HepG2 (cell line): Measurements from ENCODE around the gene PYGO2. TPM values are rescaled to one million over a fixed set of nuclear protein-coding genes. Genes with fewer than 3 reads are reported as not detected.

Experiments
- ATAC-seq: fragments of 200-7000 bp; cut with Tn5 transposase; 3 replicates; pipeline ENCODE4 v1.9.1; 2020; ENCODE audit warnings: mild to moderate bottlenecking, moderate library complexity
- BruUV-seq: library from RNA; stranded (reverse); fragments of 400-500 nt; replicated peaks from 2 replicates; lab custom pipeline; 2021; lab: Mats Ljungman, UMichigan
- CTCF ChIA-PET: fragments of 300-600 bp; formaldehyde crosslinking; extraction: SDS; loops from one replicate; lab custom pipeline; 2021; ENCODE audit warnings: low total read pairs, inconsistent platforms, low intra/inter-chr PET ratio; lab: Yijun Ruan, JAX
- POLR2A ChIA-PET: fragments of 350-600 bp; sonication (Branson Sonifier 250); formaldehyde crosslinking; loops from one replicate; lab custom pipeline; 2020; ENCODE audit warnings: antibody characterized with exemption, inconsistent platforms; lab: Yijun Ruan, JAX
- DNase-seq: peaks from one replicate; pipeline ENCODE4 v3.0.0-alpha.2; 2015; ENCODE audit warnings: low spot score
- FAIRE-seq: peaks from 3 replicates; lab custom pipeline; 2011; peaks lifted over from hg19 to GRCh38; lab: Jason Lieb, UNC
- H2AFZ ChIP-seq: one replicate; pipeline ENCODE4 v1.6.1; 2011; ENCODE audit warnings: low read length, inconsistent platforms
- H3K27ac ChIP-seq: fragments of 300-600 bp; 3 replicates; pipeline ENCODE4 v1.8.0; 2011; ENCODE audit warnings: mixed run types, mild to moderate bottlenecking, mixed read lengths, low read length, inconsistent platforms; ENCODE audit not compliant: insufficient read depth; ENCODE audit errors: extremely low read length
- H3K27me3 ChIP-seq, 2 experiments: fragments of 200-600 bp in 1 of 2; 2 replicates in 1 of 2; 3 replicates in 1 of 2; pipeline versions ENCODE4 v1.6.0 to v1.8.0; 2011; ENCODE audit warnings: low read length in 2 of 2, mild to moderate bottlenecking in 2 of 2, moderate library complexity in 2 of 2, inconsistent platforms in 1 of 2; ENCODE audit not compliant: insufficient read depth in 2 of 2, control insufficient read depth in 1 of 2
- H3K36me3 ChIP-seq, 2 experiments: fragments of 200-600 bp in 1 of 2; replicated peaks in 1 of 2; 2 replicates in 1 of 2; 3 replicates in 1 of 2; pipeline versions ENCODE4 v1.5.1 to v1.8.0; 2011; ENCODE audit warnings: low read length in 2 of 2, inconsistent platforms in 1 of 2; ENCODE audit not compliant: insufficient read depth in 2 of 2, control insufficient read depth in 1 of 2
- H3K4me1 ChIP-seq: 2 replicates; pipeline ENCODE4 v1.5.1; 2012; ENCODE audit warnings: low read length, inconsistent platforms; ENCODE audit not compliant: insufficient read depth
- H3K4me2 ChIP-seq: 2 replicates; pipeline ENCODE4 v1.6.0; 2011; ENCODE audit warnings: low read depth, low read length, inconsistent platforms
- H3K4me3 ChIP-seq, 3 experiments: fragments of 200-600 bp in 1 of 3; sonication (generic), shearing (Covaris generic) in 1 of 3; replicated peaks in 1 of 3; 2 replicates each; pipeline ENCODE4 v1.5.1; 2011 to 2016; ENCODE audit warnings: low read length in 3 of 3, inconsistent platforms in 2 of 3, low read depth in 2 of 3, mild to moderate bottlenecking in 2 of 3, control low read depth in 1 of 3, mixed read lengths in 1 of 3; ENCODE audit not compliant: insufficient read depth in 1 of 3
- H3K79me2 ChIP-seq: one replicate; pipeline ENCODE4 v1.6.1; 2011; ENCODE audit warnings: low read length, inconsistent platforms; ENCODE audit not compliant: insufficient read depth
- H3K9ac ChIP-seq: 2 replicates; pipeline ENCODE4 v1.6.0; 2011; ENCODE audit warnings: mild to moderate bottlenecking, low read depth, low read length, inconsistent platforms; ENCODE audit not compliant: insufficient read depth
- H3K9me3 ChIP-seq: 2 replicates; pipeline ENCODE4 v1.5.1; 2012; ENCODE audit warnings: mild to moderate bottlenecking, low read length
- H4K20me1 ChIP-seq: 2 replicates; pipeline ENCODE4 v1.6.0; 2011; ENCODE audit warnings: inconsistent platforms, mild to moderate bottlenecking, low read length, moderate library complexity; ENCODE audit not compliant: insufficient read depth
- CBFB ChIP-seq: sonication (generic); formaldehyde crosslinking; IDR thresholded peaks from 2 replicates; pipeline ENCODE4 v1.4.0; 2020; ENCODE audit warnings: missing genetic modification reagents
- ELF3 ChIP-seq: IDR thresholded peaks from 2 replicates; pipeline ENCODE4 v1.6.1; 2016; ENCODE audit warnings: missing genetic modification reagents, missing compliant biosample characterization
- ERF ChIP-seq: IDR thresholded peaks from 2 replicates; pipeline ENCODE4 v1.6.1; 2018; ENCODE audit warnings: missing biosample characterization, missing genetic modification reagents
- FOXA1 ChIP-seq, 2 experiments: fragments of 450-650 bp in 1 of 2; sonication (generic) in 1 of 2; formaldehyde crosslinking in 1 of 2; IDR thresholded peaks; 2 replicates each; pipeline versions ENCODE4 v1.4.0 to v1.6.1; 2016 to 2020; ENCODE audit warnings: missing genetic modification reagents in 1 of 2
- FOXA3 ChIP-seq: IDR thresholded peaks from 2 replicates; pipeline ENCODE4 v1.6.1; 2016; ENCODE audit warnings: missing genetic modification reagents, missing compliant biosample characterization
- GABPA ChIP-seq, 2 experiments: IDR thresholded peaks; 2 replicates each; pipeline ENCODE4 v1.6.1; 2011 to 2016; ENCODE audit warnings: low read depth in 2 of 2, low read length in 1 of 2, missing biosample characterization in 1 of 2, missing genetic modification characterization in 1 of 2
- MIER2 ChIP-seq: IDR thresholded peaks from 2 replicates; pipeline ENCODE4 v1.6.1; 2016; ENCODE audit warnings: missing biosample characterization, missing genetic modification reagents
- NR2F6 ChIP-seq, 2 experiments: IDR thresholded peaks; 2 replicates each; pipeline ENCODE4 v1.6.1; 2016; ENCODE audit warnings: antibody characterized with exemption in 1 of 2, mild to moderate bottlenecking in 1 of 2
- PHF21A ChIP-seq: sonication (generic); formaldehyde crosslinking; IDR thresholded peaks from 2 replicates; pipeline ENCODE4 v1.5.0; 2020; ENCODE audit warnings: mild to moderate bottlenecking, missing genetic modification reagents
- POLR2A ChIP-seq, 2 experiments: IDR thresholded peaks; 2 replicates each; pipeline ENCODE4 v1.6.1; 2011; ENCODE audit warnings: low read depth in 2 of 2, low read length in 2 of 2, mild to moderate bottlenecking in 1 of 2, moderate library complexity in 1 of 2; ENCODE audit not compliant: insufficient read depth in 1 of 2
- POLR2G ChIP-seq: fragments of 200-400 bp; formaldehyde crosslinking; IDR thresholded peaks from 2 replicates; pipeline ENCODE4 v1.6.1; 2018; ENCODE audit warnings: mild to moderate bottlenecking, low read depth, low read length, moderate library complexity
- SMYD3 ChIP-seq: sonication (generic); formaldehyde crosslinking; IDR thresholded peaks from 2 replicates; pipeline ENCODE4 v1.8.1; 2023; ENCODE audit warnings: mild to moderate bottlenecking, missing genetic modification reagents
- TAF1 ChIP-seq: sonication (generic); formaldehyde crosslinking; IDR thresholded peaks from 2 replicates; pipeline ENCODE4 v1.4.0; 2020; ENCODE audit warnings: missing genetic modification reagents
- U2AF2 ChIP-seq: fragments of 200-400 bp; formaldehyde crosslinking; IDR thresholded peaks from 2 replicates; pipeline ENCODE4 v1.6.1; 2017; ENCODE audit warnings: low read depth, mild to moderate bottlenecking, low read length
- ZFP90 ChIP-seq: sonication (generic); formaldehyde crosslinking; IDR thresholded peaks from 2 replicates; pipeline ENCODE4 v1.8.0; 2022; ENCODE audit warnings: missing genetic modification reagents, mild to moderate bottlenecking, inconsistent platforms, borderline replicate concordance
- ZFY ChIP-seq: sonication (generic); formaldehyde crosslinking; IDR thresholded peaks from 2 replicates; pipeline ENCODE4 v1.4.0; 2020; ENCODE audit warnings: missing genetic modification reagents
- ZNF331 ChIP-seq: sonication (generic); formaldehyde crosslinking; IDR thresholded peaks from 2 replicates; pipeline ENCODE4 v1.4.0; 2020; ENCODE audit warnings: missing genetic modification reagents
- ZNF605 ChIP-seq: sonication (generic); formaldehyde crosslinking; IDR thresholded peaks from 2 replicates; pipeline ENCODE4 v1.8.0; 2022; ENCODE audit warnings: mild to moderate bottlenecking, missing genetic modification reagents
- ZNF780A ChIP-seq: sonication (generic); formaldehyde crosslinking; IDR thresholded peaks from 2 replicates; pipeline ENCODE4 v1.8.0; 2022; ENCODE audit warnings: mild to moderate bottlenecking, missing genetic modification reagents, moderate library complexity
- WGBS: methylation state at CpG from one replicate; pipeline ENCODE4 v1.1.6; 2017; ENCODE audit warnings: low lambda C conversion rate; 5-methylcytosine and 5-hydroxymethylcytosine counted together
- in situ Hi-C: cut with HindIII; loops from 2 replicates; pipeline ENCODE4 v1.10.0; 2017; ENCODE audit warnings: low pct_unique_long_range_greater_than_20kb; ENCODE audit not compliant: extremely low pct_ligation_motif_present
- intact Hi-C: fragments of 100-400 bp; cut with micrococcal nuclease; formaldehyde crosslinking; loops from one replicate; pipeline ENCODE4 v1.10.0; 2022; ENCODE audit not compliant: unreplicated experiment
- polyA plus RNA-seq, 8 experiments: library from polyadenylated mRNA; depleted of rRNA in 3 of 8; stranded (reverse) in 7 of 8; unstranded in 1 of 8; fragments of >200 nt; fragmentation: Illumina TruSeq in 4 of 8; extraction: Trizol in 4 of 8; gene quantifications; 2 replicates each; pipeline versions ENCODE4 v1.2.1 to v1.2.3, GENCODE V29; 2011 to 2016; ENCODE audit warnings: low read depth in 4 of 8, missing spikeins in 1 of 8, mixed read lengths in 1 of 8; ENCODE audit not compliant: insufficient read depth in 1 of 8
- total RNA-seq, 5 experiments: library from RNA; depleted of rRNA; stranded (reverse); fragments of >200 nt; fragmentation: Illumina TruSeq; extraction: Trizol; gene quantifications; 2 replicates each; pipeline ENCODE4 v1.2.3, GENCODE V29; 2016; ENCODE audit warnings: low read depth in 1 of 5
- TF ChIP-seq, protein P1 (sequence below): fragments of 450-650 bp; IDR thresholded peaks from 2 replicates; pipeline ENCODE4 v1.6.1; 2017
- TF ChIP-seq, protein P2 (sequence below): sonication (generic); formaldehyde crosslinking; IDR thresholded peaks from 2 replicates; pipeline ENCODE4 v1.5.0; 2020; ENCODE audit warnings: missing genetic modification reagents, mild to moderate bottlenecking, borderline replicate concordance
- TF ChIP-seq, protein P3 (sequence below): IDR thresholded peaks from 2 replicates; pipeline ENCODE4 v1.6.1; 2012; ENCODE audit warnings: inconsistent platforms
- TF ChIP-seq, protein P4 (sequence below): IDR thresholded peaks from 2 replicates; pipeline ENCODE4 v1.6.1; 2016

The PYGO2 gene
- total and polyA plus RNA-seq, 2 of the 13 experiments (the other 11 are each of a cell fraction or from before 2014, with no cell fraction given): 20.3 to 21.8 TPM

DNA sequence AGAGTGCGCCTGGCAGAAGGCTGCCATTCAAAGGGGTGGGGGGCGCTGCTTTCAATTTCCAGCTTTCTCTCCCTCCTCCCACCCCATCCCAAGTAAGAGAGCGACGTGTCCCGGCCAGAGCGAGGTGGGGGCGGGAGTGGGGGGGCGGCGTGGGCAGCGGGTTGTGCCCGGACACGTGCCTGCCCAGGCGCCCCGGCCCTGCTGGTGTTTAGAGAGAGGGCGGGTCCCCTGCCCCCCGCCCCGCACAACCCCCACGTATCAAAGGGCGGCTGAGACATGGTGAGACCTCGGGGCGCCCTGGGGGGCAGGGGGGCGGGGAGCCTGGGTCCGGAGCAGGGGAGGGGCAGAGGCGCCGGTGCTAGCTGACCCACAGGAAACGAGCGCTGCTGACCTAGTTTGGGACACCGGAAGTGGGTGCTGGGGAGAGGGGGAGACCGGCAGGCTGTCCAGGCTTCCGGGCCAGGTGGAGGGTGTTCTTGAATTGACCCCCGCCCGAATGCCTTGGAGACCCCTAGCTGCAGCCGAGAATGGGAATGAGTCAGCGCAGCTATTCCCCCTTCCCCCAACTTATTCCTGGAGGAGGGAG lies 42.3 kb upstream of the PYGO2 start:
- Histone ChIP-seq H3K79me2 (peaks cover 40% of the 10 kb centered on the region), H2AFZ (no peak overlapping the region), H4K20me1 (peaks cover 4% of the 10 kb centered on the region; the same call in 1 of the 2 replicates), H3K9me3 (no peaks in the 10 kb centered on the region), H3K27ac (peak overlapping the region; percentile 97), H3K36me3 (no peaks in the 10 kb centered on the region; a peak in 1 of 5 replicates), H3K4me3 (peak overlapping the region; percentile 86 to 98 (median 98)), H3K9ac (peak overlapping the region; percentile 95), H3K4me2 (peak overlapping the region; percentile 89), H3K27me3 (no peaks in the 10 kb centered on the region; a peak in 1 of 5 replicates), H3K4me1 (peaks cover 60% of the 10 kb centered on the region)
- 3% methylated on average over 13 of the region's 34 CpGs for WGBS
- DNase-seq: peak; percentile 70
- no TSS peak for BruUV-seq
- peak; percentile 1; the same call in 1 of the 3 replicates for ATAC-seq
- POLR2A ChIA-PET: interaction anchor here (0.6 to 6.7 kb wide), 11 partner anchors 10 to 223 kb away, joined by 3 to 90 read pairs (median 3); partner anchors contain the start of genes ADAM15, FLAD1 and PMVK
- in situ Hi-C loops: no loop called here
- intact Hi-C loops: loop anchor here (5.0 kb wide), 1 partner anchor 447 kb away; the partner anchor contains the start of gene UBE2Q1
- peak; percentile 26 for FAIRE-seq
- CTCF ChIA-PET: interaction anchor here (1.6 kb wide), 1 partner anchor 13 kb away, joined by 5 read pairs; no protein-coding TSS in a partner anchor
- peak; percentile 52 for TF ChIP-seq NR2F6 (IDR thresholded peaks at IDR 0.05)
- TF ChIP-seq NR2F6 (CRISPR knock-in tag; IDR thresholded peaks at IDR 0.05): peak; percentile 52; the same call in 1 of the 2 replicates
- TF ChIP-seq FOXA1 (IDR thresholded peaks at IDR 0.05): no peak
- 0 out of 2 replicates have a peak, but pooled peaks have one; percentile 4 for TF ChIP-seq FOXA1 (CRISPR knock-in tag; IDR thresholded peaks at IDR 0.05)
- TF ChIP-seq SMYD3 (CRISPR knock-in tag): 0 out of 2 replicates have a peak, but pooled peaks have one; percentile 13
- peak in 1 of 2 experiments; percentile 35; a peak in 1 of 4 replicates for TF ChIP-seq POLR2A (IDR thresholded peaks at IDR 0.05; ENCODE audit: insufficient read depth in 1 of 2, low read depth in 2 of 2, low read length in 2 of 2)
- TF ChIP-seq GABPA (IDR thresholded peaks at IDR 0.05; ENCODE audit: low read depth, low read length): peak; percentile 77
- peak; percentile 89 for TF ChIP-seq GABPA (CRISPR knock-in tag; IDR thresholded peaks at IDR 0.05; ENCODE audit: low read depth)
- no peak for TF ChIP-seq ZFY
- TF ChIP-seq ZNF780A (CRISPR knock-in tag): 0 out of 2 replicates have a peak, but pooled peaks have one; percentile 45
- 0 out of 2 replicates have a peak, but pooled peaks have one; percentile 20 for TF ChIP-seq CBFB (CRISPR knock-in tag)
- no peak for TF ChIP-seq MIER2 (CRISPR knock-in tag)
- TF ChIP-seq, protein P1, sequence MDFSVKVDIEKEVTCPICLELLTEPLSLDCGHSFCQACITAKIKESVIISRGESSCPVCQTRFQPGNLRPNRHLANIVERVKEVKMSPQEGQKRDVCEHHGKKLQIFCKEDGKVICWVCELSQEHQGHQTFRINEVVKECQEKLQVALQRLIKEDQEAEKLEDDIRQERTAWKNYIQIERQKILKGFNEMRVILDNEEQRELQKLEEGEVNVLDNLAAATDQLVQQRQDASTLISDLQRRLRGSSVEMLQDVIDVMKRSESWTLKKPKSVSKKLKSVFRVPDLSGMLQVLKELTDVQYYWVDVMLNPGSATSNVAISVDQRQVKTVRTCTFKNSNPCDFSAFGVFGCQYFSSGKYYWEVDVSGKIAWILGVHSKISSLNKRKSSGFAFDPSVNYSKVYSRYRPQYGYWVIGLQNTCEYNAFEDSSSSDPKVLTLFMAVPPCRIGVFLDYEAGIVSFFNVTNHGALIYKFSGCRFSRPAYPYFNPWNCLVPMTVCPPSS: no peak
- TF ChIP-seq ERF (CRISPR knock-in tag): 0 out of 2 replicates have a peak, but pooled peaks have one; percentile 12
- TF ChIP-seq POLR2G: 0 out of 2 replicates have a peak, but pooled peaks have one; percentile 11
- no peak for TF ChIP-seq U2AF2
- TF ChIP-seq, protein P2, sequence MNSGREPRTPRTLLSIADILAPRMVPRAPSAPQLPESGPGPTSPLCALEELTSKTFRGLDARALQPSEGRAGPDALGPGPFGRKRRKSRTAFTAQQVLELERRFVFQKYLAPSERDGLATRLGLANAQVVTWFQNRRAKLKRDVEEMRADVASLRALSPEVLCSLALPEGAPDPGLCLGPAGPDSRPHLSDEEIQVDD (CRISPR knock-in tag): no peak
- TF ChIP-seq ZNF331 (CRISPR knock-in tag): peak; percentile 35; the same call in 1 of the 2 replicates
- peak; percentile 34; the same call in 1 of the 2 replicates for TF ChIP-seq TAF1
- TF ChIP-seq ZNF605 (CRISPR knock-in tag): 0 out of 2 replicates have a peak, but pooled peaks have one; percentile 13
- no peak for TF ChIP-seq ZFP90
- TF ChIP-seq FOXA3 (CRISPR knock-in tag): 0 out of 2 replicates have a peak, but pooled peaks have one; percentile 34
- TF ChIP-seq, protein P3, sequence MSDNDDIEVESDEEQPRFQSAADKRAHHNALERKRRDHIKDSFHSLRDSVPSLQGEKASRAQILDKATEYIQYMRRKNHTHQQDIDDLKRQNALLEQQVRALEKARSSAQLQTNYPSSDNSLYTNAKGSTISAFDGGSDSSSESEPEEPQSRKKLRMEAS: peak; percentile 67; the same call in 1 of the 2 replicates
- TF ChIP-seq ELF3 (CRISPR knock-in tag): no peak
- TF ChIP-seq, protein P4, sequence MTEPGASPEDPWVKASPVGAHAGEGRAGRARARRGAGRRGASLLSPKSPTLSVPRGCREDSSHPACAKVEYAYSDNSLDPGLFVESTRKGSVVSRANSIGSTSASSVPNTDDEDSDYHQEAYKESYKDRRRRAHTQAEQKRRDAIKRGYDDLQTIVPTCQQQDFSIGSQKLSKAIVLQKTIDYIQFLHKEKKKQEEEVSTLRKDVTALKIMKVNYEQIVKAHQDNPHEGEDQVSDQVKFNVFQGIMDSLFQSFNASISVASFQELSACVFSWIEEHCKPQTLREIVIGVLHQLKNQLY (CRISPR knock-in tag): peak; percentile 55; the same call in 1 of the 2 replicates
- peak; percentile 57; the same call in 1 of the 2 replicates for TF ChIP-seq PHF21A (CRISPR knock-in tag)
